WERI-Rb-1 (cell line): ENCODE results near the gene ZNF462.

Source experiments
- DNase-seq: peaks from one replicate; pipeline ENCODE4 v3.0.0-alpha.2; 2020
- H3K27ac ChIP-seq: fragments of 250-450 bp; sonication (Bioruptor Pico); 2 replicates; pipeline ENCODE4 v1.5.1; 2020; ENCODE audit warnings: mild to moderate bottlenecking, moderate library complexity
- H3K27me3 ChIP-seq: fragments of 250-450 bp; sonication (Bioruptor Pico); 2 replicates; pipeline ENCODE4 v1.5.1; 2021; ENCODE audit warnings: mild to moderate bottlenecking, low read depth, moderate library complexity; ENCODE audit not compliant: insufficient read depth, severe bottlenecking
- H3K36me3 ChIP-seq: fragments of 250-450 bp; sonication (Bioruptor Pico); 2 replicates; pipeline ENCODE4 v1.5.1; 2020; ENCODE audit warnings: mild to moderate bottlenecking, moderate library complexity
- H3K4me3 ChIP-seq: 2 replicates; pipeline ENCODE4 v1.5.1; 2011; ENCODE audit warnings: low read depth, mild to moderate bottlenecking, control low read depth, low read length
- H3K9me3 ChIP-seq: fragments of 250-450 bp; sonication (Bioruptor Pico); 2 replicates; pipeline ENCODE4 v1.5.1; 2021; ENCODE audit warnings: mild to moderate bottlenecking, moderate library complexity; ENCODE audit not compliant: severe bottlenecking
- TF ChIP-seq, protein P1 (sequence below): IDR thresholded peaks from 2 replicates; pipeline ENCODE4 v1.5.1; 2011; ENCODE audit warnings: low read depth, mild to moderate bottlenecking, control low read depth, inconsistent platforms, low read length

Gene ZNF462

DNA sequence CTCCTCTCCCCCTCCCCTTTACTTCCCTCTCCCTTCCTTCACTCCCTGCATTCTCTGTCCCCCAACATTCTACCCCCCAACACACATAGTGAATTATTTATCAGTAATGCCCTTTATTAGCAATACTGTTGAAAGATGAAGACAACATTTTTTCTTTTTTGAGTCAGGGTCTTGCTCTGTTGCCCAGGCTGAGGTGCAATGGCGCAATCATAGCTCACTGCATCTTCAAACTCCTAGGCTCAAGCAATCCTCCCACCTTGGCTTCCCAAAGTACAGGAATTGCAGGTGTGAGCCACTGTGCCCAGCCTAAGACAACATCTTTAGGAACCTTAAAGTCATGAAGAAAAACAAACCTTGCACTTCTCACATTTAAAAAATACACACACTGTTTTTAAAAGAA, 130.6 kb downstream of the ZNF462 start:
- no peaks in the 10 kb centered on the region for H3K9me3 ChIP-seq
- TF ChIP-seq, protein P1, sequence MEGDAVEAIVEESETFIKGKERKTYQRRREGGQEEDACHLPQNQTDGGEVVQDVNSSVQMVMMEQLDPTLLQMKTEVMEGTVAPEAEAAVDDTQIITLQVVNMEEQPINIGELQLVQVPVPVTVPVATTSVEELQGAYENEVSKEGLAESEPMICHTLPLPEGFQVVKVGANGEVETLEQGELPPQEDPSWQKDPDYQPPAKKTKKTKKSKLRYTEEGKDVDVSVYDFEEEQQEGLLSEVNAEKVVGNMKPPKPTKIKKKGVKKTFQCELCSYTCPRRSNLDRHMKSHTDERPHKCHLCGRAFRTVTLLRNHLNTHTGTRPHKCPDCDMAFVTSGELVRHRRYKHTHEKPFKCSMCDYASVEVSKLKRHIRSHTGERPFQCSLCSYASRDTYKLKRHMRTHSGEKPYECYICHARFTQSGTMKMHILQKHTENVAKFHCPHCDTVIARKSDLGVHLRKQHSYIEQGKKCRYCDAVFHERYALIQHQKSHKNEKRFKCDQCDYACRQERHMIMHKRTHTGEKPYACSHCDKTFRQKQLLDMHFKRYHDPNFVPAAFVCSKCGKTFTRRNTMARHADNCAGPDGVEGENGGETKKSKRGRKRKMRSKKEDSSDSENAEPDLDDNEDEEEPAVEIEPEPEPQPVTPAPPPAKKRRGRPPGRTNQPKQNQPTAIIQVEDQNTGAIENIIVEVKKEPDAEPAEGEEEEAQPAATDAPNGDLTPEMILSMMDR = no peak

DNA sequence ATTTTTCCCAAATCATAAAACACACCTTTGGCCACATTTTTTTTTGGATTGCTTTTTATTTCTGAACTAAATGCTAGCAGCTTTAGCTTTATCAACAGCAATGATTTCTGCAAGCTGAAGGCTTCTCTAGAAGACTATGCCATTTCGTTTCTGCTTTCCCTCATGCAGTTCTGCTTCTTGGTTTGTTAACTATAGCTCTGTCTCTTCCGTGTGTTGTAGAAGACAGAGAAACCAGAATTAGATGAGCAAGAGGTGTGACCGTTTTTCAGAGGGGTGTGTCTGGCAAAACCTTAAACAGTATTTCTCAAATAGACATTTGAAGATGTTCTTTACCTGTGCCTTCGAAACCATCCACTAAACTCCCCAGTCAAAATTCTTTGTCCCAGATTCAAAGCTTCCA, 131.5 kb downstream of the ZNF462 start:
- DNase-seq = no peak
- peaks cover 53% of the 10 kb centered on the region for H3K36me3 ChIP-seq
- H3K27me3 ChIP-seq = no peaks in the 10 kb centered on the region
- no peak overlapping the region for H3K4me3 ChIP-seq
- TF ChIP-seq, protein P1 = no peak
- no peaks in the 10 kb centered on the region for H3K9me3 ChIP-seq
- no peak overlapping the region for H3K27ac ChIP-seq

More for the DNA sequence above, 130.6 kb downstream of the ZNF462 start:
- H3K4me3 ChIP-seq = no peak overlapping the region
- H3K36me3 ChIP-seq = peaks cover 58% of the 10 kb centered on the region
- no peaks in the 10 kb centered on the region for H3K27me3 ChIP-seq
- no peak overlapping the region for H3K27ac ChIP-seq
- no peak for DNase-seq

DNA sequence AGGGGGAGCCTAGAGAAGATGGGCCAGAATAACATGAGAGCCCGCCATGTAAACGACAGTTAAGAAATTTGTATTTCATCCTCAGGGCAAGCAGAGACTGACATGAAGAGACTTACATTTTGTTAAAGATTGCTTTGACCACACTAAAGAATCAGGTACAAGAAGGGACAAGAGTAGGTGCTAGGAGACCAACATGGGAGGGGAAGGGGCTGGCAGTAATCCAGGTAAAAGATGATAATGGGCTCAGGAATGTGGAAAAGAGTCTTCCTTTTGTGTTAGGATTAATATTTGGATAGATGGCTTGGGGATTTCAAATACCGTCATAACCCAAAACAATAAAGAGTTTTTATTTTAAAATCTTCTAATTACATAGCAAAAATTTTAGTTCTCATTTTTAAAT, 137.3 kb downstream of the ZNF462 start:
- H3K27ac ChIP-seq = no peak overlapping the region
- no peaks in the 10 kb centered on the region for H3K27me3 ChIP-seq
- TF ChIP-seq, protein P1 = no peak
- no peak overlapping the region for H3K4me3 ChIP-seq
- no peaks in the 10 kb centered on the region for H3K9me3 ChIP-seq
- DNase-seq = no peak
- H3K36me3 ChIP-seq = peaks cover 41% of the 10 kb centered on the region

DNA sequence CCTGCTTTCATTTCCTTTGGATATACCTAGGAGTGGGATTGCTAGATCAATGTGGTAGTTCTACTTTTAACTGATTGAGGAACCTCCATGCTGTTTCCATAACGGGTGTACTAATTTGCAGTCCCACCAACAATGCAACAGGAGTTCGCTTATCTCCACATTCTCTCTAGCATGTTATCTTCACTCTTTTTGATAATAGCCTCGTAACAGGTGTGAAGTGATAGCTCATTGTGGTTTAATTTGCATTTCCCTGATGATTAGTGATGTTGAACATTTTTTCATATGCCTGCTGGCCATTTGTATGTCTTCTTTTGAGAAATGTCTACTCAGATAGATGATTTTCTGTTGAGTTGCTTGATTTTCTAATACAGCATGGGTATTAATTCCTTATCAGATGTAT, 142.2 kb downstream of the ZNF462 start:
- Histone ChIP-seq H3K27ac (no peak overlapping the region), H3K27me3 (no peaks in the 10 kb centered on the region), H3K4me3 (no peak overlapping the region), H3K36me3 (peaks cover 39% of the 10 kb centered on the region), H3K9me3 (peaks cover 5% of the 10 kb centered on the region)
- no peak for DNase-seq
- TF ChIP-seq, protein P1 = no peak

DNA sequence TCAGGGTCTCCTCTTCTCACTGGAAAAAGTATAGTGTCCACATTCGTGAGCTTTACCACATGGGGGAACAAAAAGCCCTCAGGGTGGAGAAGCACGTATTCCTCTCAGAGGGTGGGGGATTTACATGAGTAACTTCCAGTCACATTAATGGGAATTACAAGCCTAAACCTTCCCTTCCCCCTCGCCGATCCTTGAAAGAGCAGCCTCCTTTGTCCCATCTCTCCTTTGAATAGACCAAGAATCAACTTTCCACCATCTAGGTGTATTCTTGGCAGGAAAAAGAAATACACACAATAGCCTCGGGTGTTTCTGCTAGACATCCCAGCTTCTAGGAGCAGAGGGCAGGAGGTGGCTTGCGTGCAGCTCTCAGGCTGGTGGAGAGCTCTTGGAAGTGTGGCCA, 144.4 kb downstream of the ZNF462 start:
- peaks cover 5% of the 10 kb centered on the region for H3K9me3 ChIP-seq
- peaks cover 49% of the 10 kb centered on the region for H3K36me3 ChIP-seq
- H3K27ac ChIP-seq = peak overlapping the region; percentile 97
- DNase-seq = peak; percentile 90
- no peaks in the 10 kb centered on the region for H3K27me3 ChIP-seq
- H3K4me3 ChIP-seq = peak overlapping the region; percentile 44
- TF ChIP-seq, protein P1 = no peak

DNA sequence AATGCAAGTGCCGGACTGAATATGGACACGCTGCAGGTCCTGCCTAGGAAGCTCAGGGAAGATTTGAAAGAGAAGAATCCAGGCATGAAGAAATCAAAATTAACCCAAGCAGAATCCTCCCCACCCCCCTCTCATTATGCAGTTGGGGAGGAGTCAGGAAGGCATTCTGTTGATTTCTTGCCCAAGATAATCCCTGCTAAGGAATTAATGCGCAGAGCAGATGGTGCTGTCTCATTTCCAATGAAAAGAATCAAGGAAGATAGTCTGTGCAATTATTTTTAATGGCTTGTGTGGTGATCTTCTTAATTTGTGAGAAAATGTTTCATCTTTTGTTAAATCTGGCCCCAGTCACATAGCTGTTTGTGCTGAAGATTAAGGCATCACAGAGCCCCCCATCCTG, 145.0 kb downstream of the ZNF462 start:
- peak; percentile 91 for DNase-seq
- no peaks in the 10 kb centered on the region for H3K27me3 ChIP-seq
- H3K4me3 ChIP-seq = peak overlapping the region; percentile 44
- peaks cover 46% of the 10 kb centered on the region for H3K36me3 ChIP-seq
- H3K9me3 ChIP-seq = peaks cover 5% of the 10 kb centered on the region
- TF ChIP-seq, protein P1 = no peak
- H3K27ac ChIP-seq = peak overlapping the region; percentile 97
